Fibroblast of skin of abdomen (primary cell): ENCODE data around the gene KNCN. TPM values are rescaled to one million over a fixed set of nuclear protein-coding genes. Genes with fewer than 3 reads are reported as not detected.

Source experiments
- DNase-seq: peaks from one replicate; pipeline ENCODE4 v3.0.0-alpha.2; 2013
- polyA plus RNA-seq, 2 experiments: library from polyadenylated mRNA; unstranded; fragments of 120-200 nt; gene quantifications; one replicate each; pipeline ENCODE4 v1.2.1, GENCODE V29; 2013; ENCODE audit not compliant: insufficient read length in 2 of 2

Gene KNCN
- polyA plus RNA-seq (2013, experiment 1 of 2; ENCODE audit: insufficient read length) = not detected
- not detected for polyA plus RNA-seq (2013, experiment 2 of 2; ENCODE audit: insufficient read length)

DNA sequence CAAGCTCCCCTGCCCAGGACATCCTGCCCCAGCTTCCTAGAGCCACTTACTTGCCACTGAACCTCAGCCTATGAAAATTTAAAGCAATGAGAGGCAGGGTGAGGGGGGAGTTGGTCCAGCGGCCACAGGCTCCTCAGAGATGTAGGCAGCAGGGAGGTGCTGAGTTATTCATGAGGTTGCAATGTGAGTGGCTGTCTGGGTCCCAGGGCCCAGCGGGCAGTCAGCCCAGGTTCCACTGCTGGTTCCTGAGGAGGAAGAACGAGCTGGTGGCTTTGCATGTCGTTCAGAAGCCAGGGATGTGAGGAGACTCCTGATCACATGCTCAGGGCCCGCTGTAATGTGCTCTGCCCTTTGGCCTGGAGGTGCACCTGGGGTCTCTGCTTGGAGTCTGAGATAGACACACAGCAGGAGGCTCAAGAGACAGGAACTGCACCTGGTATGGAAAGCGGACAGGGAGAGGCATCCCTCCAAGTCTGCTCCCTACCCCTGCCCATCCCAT lies at the start of gene KNCN:
Gene KNCN (minus strand): TSS at position 51 of the 499 bp plus-strand sequence. CDS start 432 bp downstream, outside the sequence.
- DNase-seq = no peak

GRCh38 chr1:46599059-46599970 lies 47.9 kb upstream of the KNCN start:
- DNase-seq = no peak

DNA sequence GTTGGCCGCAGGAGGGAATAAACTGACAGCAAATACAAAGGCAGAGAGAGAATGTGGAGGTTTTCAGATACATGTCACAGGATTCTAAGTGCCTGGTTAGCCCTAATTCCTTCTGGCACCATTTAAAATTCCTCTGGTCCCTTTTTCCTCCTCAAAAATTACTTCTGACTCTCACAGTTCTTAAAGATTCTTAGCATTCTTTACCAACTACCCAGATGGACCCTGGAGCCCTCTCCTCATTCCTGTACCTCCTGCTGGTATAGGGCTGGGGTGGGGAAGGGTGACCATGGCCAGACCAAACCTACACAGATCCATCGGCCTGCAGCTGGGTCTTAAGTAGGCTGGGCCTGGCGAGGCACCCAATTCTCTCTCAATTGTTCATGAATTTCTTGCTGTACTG lies 45.4 kb upstream of the KNCN start:
- no peak for DNase-seq

- no peak for DNase-seq
Measured at GRCh38 chr1:46596036-46596435, 44.6 kb upstream of the KNCN start.

- DNase-seq = no peak
Measured at GRCh38 chr1:46595127-46595526, 43.7 kb upstream of the KNCN start.

GRCh38 chr1:46594063-46594462 lies 42.6 kb upstream of the KNCN start:
- no peak for DNase-seq

GRCh38 chr1:46592823-46593222 lies 41.4 kb upstream of the KNCN start:
- no peak for DNase-seq

DNA sequence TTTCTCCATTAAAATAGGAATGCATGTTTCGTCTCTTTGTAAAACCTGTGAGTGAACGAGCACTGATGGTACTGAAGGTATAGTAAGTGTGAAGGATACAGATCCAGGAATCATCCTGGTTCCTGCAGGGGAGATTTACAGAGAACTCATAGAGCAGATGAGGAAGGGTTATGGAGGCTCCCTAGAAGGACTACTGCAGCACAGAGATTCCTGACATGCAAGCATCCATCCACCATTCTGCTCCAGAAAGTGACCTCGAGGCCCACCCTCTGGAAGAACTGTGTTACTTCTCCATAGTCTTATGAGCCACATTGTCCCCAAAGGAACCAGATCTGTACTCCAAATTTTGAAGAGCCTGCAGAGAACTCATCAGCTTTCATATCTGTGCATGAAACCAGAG lies 38.1 kb upstream of the KNCN start:
- no peak for DNase-seq

GRCh38 chr1:46587069-46587468 lies 35.6 kb upstream of the KNCN start:
- no peak for DNase-seq

DNA sequence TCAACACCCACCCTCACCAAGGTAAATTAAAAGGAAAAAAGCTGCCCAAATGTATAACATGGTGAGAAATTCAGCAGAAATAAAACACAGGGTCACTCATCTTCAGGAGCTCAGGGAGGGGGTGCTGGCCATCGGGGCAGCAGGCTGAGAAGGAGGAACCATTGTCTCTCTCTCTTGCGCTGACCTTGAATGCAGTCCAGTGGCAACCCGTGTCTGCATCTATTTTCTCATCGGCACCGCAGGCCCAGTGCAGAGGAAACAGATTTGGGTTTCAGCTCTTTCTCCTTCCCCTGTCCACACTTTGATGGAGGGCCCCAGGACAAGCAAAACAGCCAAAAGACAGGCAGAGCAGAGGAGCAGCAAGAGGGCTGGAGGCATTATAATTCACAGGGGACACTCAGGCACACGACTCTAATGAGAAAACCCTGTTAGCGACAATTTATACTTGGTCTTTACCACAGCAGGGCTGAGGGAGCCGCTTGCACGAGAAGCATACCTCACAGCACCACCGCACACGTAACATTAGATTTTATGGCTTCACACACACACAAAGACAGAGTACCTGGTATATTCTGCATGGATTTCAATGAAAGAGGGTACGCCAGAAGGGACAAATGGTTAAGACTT lies 34.0 kb upstream of the KNCN start:
- no peak for DNase-seq

GRCh38 chr1:46583494-46583893 lies 32.0 kb upstream of the KNCN start:
- DNase-seq = no peak

- no peak for DNase-seq
Measured at GRCh38 chr1:46582972-46583371, 31.5 kb upstream of the KNCN start.

GRCh38 chr1:46581681-46582455 lies 30.4 kb upstream of the KNCN start:
- no peak for DNase-seq

DNA sequence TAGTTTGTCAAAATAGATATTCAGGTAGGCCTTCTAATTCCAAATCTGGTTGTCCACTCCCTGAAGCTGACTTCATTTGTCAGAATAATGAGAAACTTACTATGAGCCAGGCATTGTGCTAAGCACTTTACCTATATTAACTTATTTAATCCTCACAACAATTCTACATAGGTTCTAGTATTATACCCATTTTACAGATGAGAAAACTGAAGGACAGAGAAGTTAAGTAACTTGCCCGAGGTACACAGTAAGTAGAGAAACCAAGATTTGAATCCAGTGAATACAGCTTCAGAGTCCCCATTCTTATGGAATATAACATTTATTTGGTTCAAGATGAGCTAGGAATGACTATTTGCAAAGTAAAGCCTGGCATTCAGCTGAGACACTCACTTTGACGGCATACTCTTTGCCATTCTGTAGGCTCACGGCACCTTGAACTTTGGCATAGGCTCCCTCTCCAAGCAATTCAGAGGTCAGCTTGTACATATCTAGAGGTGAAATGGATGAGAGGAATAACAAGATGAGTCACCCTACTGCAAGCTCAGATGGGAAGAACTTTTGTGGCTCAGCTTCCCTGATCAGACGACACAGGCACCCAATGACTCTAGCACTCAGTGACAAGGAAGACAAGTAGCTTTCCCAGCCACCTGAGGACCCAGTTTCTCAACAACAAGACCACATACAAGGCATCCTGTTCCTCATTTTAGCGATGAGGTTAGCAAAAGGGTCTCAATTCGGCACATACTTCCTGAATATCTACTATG lies 28.9 kb upstream of the KNCN start:
- no peak for DNase-seq

DNA sequence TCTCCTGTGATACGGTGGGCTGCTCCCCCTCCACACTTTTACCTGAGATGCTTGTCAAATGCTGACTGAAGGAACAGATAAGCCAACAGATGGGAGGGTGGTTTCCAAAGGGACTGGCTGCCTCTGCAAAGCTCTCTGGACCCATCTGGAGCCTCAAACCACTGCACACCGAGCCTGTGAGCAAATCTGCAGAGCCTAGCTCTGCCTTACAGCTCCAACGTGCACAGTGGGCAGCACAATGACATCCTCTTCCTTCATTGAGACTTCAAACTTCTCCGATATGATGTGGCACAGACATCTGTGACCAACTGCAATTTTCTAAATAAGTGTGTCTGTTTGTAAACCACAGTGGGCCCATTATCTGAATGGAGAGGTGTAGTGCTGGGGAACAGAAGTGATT lies 26.2 kb upstream of the KNCN start:
- no peak for DNase-seq

DNA sequence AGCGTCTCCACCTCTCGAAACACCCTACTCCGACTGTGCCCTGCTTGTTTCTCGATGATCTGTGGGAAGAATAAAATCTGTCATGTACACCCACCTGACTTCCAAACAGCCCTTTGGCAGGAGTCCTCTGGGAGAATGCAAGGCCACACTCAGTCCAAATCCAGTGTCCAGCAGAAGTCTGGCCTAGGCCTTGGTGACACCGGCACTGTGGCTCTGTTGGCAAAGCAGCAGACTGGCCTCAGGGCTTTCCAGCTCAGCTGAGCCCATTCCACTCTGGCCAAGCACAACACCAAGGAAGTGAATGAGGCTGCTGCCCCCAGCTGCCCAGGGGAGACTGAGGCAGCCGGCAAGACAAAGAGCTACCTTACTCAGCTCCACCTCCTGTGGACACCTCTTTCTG lies 25.1 kb upstream of the KNCN start:
- DNase-seq = no peak

GRCh38 chr1:46575778-46576177 lies 24.3 kb upstream of the KNCN start:
- no peak for DNase-seq

DNA sequence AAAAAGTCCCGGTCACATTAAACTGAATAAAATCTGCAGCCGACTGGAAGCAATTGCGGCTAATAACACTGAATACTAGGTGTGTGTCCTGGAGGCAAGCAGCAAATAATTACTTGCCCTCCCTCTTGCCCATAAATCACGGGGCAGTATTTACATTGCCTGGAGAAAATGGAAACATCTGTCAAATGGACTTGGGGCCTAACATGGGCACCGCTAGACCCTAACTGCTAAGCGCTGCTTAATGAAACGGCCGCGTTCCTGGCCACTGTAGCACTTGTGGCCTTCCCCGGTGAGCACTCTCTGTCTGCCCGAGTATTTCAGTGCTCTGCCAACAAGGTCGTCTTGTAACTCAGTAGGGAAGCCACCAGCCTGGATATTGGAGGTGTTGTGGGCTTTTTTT lies 23.9 kb upstream of the KNCN start:
- no peak for DNase-seq

- DNase-seq = no peak
Measured at GRCh38 chr1:46571691-46572225, 20.3 kb upstream of the KNCN start.

DNA sequence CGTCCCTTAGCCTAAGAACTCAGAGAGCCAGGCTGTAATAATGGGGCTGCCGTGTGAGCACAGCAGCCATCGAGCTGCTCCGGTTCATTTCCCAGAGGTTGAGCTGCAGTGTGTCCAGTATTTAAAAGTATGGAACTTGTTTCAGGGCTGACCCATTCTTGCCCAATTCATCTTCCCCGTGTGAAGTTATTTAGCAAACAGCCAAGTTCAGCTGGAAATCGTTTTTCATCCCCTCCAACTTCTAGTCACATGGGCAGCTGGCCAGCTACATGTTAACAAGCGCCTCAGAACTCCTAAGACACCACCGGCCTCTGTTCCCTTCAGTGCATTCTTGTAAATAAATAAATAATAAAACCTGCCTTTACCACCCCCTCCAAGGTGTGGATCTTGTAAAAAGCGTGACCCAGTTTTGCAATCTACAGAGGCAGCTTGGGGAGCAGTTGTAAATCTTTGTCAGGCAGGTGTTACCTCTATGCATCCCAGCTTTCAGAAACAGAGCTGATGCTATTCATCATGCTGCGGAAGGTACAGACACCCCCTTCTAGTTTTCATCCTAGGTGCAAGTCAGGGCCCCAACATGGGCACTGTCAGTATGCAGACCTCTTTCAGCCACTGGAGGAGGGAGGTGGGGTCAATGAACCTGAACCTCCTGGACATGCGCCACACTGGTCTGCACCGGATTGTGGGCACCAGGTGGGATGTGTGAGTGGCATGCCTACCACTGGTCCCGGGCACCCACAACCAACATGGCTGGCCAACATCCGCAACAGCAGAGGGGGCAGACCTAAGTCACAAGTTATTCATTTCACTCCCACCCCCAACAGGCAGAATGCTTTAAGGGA lies 18.7 kb upstream of the KNCN start:
- DNase-seq = peak; percentile 52

DNA sequence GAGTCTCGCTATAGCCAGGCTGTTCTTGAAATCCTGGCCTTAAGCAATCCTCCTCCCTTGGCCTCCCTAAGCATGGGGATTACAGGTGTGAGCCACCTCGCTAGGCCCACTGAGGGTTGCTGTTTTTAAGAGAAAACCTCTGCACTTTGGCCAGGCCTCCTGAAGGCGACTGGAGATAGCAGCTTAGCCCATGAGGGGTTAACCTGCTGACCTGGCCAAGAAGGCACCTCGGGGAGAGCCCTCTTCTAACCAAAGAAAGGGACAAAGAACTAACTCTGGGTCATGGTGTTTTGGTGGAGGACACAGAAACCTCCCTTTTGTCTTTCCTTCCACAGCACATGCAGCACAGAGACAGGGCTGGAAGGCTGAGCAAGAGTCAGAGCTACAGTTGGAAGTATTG lies 17.7 kb upstream of the KNCN start:
- no peak for DNase-seq
